Suppressor macrophage treated with lipopolysaccharide for 1 hour (primary cell): Measurements from ENCODE around the gene SMIM9.
A peak's percentile ranks its signal among the peaks of the same experiment; 100 is the strongest.

Source experiments
- DNase-seq, 3 donors: peaks; one replicate each; pipeline ENCODE4 v3.0.0-alpha.2; 2020 to 2022

The SMIM9 gene

DNA sequence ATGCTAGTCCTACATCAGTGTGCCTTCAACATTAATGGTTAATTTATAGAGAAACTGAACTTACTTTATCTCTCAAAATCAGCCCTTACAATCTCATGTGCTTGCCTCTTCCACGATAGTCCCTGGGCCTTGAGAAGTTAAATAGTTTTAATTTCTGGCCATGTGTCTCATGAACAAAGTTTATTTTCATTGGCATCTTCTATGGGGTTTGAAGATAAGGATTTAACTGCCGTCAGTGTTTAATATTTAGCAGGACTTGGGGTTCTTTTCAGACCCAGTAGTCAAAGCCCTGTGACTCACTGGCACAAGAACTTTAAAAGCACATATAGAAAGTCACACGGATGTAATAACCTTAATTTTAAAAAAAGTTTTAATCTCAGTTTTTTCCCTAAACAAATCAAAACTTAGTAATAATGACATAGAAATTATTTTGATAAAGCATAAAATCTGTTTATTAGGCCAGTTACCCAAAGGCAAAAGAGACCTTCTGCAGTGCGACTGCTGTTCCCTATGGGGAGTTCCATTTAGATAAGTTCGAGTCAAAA, 19.1 kb downstream of the SMIM9 start:
- no peak for DNase-seq

DNA sequence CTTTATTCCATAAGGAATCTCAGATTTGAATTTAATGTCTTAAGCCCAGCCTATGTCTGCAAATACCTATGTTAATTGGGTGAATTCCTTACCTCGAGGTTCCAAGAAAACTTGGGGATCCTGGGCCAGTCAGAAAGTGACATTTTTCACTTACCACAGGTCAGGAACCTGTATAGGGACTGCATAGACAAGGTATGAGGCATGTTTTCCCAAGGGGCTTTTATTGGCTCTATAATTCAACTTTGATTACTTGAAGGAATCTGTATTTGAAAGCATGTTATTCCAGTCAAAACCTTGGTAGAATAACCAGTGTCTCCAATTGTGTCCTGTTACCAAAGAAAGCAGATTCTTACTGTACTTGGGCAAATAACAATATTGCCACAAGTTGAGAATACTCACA, 20.7 kb downstream of the SMIM9 start:
- no peak for DNase-seq

DNA sequence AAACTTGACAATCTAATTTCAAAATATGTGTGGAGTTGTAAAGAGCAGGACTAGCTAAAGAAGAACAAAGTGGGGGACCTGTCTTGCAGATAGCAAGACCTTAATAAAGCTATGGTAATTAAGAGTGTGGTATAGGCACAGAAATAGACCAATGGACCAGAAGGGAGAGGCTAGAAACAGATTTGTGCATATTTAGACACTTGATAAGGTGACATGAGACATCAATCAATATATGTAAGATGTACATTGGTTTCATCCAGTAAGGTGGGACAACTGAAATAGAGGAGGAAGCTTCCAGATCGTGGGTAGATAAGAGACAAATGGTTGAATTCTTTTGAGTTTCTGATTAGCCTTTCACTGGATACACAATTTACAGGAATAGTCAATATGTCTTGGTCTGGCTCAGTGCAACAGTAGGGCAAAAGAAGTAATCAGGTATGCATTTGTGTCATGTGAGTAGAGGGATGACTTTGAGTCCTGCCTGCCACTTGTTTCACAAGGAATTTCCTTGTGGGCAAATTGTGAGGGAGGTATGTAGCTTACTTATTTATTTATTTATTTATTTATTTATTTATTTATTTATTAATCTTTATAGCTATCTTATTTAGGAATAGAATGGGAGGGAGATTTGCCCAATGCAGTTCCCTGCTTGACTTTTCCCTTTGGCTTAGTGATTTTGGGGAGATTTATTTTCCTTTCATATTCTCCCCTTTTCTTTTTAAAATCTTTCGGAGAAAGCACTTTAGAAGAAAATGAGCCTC, 21.9 kb downstream of the SMIM9 start:
- DNase-seq: no peak

DNA sequence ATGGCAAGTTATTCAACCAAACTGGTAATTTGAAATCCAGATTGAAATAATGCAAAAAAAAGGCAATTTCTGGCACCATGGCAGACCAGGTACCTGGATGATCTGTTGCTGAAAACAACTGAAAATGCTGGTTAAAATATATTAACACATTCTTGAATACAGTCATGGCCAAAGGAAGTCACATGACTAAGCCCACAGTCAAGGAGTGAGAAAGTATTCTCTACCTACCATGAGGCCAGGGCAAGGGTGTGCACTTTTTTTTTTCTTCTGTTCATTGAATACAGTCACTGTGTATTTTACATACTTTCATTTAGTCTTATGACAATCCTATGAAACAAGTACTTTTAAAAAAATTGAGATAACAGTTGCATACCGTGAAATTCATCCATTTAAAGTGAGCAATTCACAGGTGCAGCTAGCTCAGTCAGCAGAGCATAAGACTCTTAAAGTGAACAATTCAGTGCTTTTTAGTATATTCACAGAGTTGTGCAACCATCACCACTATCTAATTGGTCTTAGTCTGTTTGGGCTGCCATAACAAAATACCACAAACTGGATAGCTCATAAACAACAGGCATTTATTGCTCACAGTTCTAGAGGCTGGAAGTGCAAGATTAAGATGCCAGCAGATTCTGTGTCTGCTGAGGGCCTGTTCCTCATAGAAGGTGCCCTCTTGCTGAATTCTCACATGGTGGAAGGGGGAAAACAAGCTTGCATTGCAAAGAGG, 24.4 kb downstream of the SMIM9 start:
- DNase-seq: no peak

DNA sequence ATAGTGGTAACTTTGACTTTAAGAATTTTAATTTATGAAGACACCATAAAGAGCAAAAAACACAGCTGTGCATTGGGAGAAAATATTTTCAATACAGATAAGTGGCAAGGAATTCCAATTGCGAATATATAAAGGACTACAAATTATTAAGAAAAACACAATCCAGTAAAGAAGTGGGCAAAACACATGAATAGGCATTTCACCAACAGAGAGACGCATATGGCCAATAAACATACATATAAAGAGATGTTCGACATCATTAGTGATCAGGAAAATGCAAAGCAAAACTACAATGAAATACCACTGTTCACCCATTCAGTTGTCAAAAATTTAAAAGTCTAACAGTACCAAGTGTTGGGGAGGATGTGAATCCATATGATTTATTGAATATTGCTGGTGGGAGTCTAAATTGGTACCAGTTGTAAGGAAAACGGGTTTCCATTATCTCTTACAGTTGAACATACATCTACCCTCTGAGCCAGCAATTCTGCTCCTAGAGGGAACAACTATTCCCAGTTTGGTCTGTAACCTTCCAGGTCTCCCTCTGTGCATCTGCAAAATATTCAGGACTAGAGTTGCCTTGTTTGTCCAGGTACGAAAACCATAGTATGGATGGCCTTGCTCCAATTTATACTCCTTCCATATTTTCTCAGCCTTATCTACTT, 27.5 kb downstream of the SMIM9 start:
- DNase-seq: no peak

DNA sequence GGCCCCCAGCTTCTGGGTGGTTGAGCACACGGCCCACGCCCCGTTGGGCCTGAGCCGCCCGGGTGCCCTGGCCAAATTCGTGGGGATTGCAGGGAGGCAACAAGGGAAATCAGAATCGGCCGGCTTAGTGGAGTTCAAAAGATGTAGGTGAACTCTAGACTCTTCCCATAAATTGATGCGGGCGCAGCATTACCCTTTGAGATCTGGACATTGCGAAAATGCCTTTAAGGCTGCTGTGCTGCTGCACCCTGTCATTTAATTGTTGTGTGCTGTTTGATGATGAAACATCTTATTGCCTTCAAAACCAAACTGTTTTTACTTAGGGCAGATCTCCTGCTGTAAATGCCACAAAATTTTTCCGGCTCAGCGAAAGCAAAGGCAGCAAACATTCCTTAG, 28.8 kb downstream of the SMIM9 start:
- DNase-seq: no peak

DNA sequence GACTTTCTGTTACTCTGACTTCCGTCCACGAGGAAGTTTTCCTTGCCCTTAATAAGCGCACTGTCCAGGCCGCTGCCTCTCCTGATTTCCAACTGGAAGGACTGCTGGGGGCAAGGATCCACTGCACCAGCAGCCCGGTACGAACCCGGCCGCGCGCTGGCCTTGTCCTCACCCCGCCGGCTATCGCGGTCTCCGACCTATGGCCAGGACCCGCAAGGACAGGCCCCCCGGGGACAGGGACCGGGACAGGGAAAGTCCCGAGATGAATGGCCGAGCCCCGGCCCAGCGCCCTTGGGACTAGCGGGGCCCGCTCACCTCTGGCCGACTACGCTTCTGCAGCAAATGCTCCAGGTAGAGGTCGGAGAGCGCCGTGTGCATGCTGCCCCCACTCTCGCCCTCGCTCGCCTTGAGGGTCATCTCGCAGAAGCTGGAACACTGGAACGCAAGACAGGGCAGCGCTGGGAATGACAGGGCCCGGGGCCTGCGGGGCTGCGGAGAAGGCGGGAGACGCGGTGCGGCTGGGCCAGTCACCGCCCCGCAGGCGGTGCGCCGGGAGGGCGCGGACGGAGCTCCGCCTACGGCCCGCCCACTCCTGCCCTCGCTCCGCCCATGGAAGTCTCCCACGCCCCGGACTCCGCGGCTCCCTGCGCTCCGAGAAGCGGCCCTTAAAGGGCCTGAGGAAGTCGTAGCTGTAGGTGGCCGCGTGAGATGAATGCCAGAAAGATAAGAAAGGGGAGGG, 29.3 kb downstream of the SMIM9 start, which contains the start of gene MPP1:
TSS of gene MPP1 (minus strand) at position 529 of the 739 bp plus-strand sequence. CDS start at position 417, 112 bp downstream.
- peak; percentile 82 to 91 (median 88) for DNase-seq

DNA sequence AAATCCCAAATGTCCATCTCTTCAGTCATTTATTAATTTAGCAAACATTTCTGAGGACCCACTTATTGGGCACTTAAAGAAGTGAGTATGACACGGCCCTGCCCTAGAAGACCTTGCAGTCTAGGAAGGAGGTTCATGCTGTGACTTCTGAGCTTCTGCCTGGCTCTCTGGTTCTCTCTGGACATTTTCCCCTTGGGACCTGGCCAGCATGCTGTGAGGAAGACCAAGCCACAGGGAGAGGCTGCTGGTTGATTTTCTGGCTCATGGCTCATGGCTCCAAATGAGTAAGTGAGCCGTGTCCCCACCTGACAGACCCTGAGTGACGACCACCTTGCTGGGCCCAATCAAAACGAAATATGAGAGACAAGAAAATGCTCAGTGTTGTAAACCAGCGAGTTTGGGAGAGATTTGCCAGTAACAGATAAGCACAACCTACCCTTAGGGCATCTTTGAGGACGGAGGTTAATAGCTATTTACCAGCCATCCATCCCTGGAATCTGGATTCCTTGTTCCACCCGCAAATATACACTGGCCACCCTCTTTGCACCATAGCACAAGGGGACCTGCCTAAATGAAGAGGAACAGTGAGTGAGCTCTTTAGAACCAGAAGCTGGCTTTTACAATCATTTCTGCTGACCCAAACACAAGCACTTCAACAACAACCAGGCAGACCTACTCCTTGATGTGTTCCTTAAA, 30.1 kb downstream of the SMIM9 start:
- no peak for DNase-seq

DNA sequence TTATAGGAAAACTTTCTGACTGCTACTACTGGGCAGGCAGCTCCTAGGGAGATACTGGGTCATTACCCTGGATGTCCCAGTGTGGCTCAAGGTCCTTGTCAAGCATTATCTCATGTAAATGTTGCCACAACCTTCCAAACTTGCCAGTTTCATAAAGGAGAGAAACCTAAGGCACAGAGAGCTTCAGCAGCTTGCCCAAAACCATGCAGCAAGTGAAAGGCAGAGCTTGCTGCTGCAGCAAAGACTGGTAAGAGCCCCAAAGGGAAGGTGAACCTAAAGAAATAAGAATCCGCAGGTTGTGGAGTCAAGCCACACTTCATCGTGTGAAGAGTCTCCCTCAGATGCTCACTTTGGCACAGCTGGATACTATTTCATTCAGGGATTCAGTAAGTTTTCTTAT, 31.5 kb downstream of the SMIM9 start:
- DNase-seq: peak; percentile 36 to 56 (median 49)

DNA sequence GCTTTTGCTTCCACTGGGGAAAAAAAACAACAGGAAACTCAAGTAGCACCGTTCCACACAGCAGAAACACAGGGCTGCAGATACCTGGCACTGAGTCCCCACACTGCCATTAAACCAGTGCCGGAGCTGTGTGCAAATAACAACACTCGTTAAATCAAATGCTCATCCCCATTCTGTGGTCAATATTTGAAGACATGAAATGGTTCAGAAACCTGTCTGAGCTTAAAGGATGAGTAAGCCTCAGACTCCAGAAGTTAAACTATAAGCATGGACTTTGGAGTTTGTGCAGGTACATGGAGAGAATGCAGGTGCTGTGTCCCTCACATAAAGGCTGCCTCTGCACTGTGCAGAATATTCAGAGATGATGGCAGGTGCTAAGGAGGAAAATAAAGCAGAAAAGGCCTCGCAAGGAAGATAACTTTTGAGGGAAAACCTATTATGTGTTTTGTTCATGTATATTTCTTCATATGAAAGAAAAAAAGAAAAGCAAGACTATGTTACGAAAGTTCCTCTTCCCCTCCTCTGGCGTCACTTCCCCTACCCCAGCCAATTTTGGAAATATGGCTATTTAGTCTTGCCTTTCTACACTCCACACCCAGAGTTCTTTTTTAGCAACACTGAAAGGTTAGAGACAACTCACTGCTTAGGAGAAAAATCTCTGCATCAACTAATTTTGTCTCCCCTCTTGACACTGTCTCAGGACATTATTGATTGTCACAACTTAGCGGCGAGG, 33.8 kb downstream of the SMIM9 start:
- peak; percentile 65 to 84 (median 76) for DNase-seq

DNA sequence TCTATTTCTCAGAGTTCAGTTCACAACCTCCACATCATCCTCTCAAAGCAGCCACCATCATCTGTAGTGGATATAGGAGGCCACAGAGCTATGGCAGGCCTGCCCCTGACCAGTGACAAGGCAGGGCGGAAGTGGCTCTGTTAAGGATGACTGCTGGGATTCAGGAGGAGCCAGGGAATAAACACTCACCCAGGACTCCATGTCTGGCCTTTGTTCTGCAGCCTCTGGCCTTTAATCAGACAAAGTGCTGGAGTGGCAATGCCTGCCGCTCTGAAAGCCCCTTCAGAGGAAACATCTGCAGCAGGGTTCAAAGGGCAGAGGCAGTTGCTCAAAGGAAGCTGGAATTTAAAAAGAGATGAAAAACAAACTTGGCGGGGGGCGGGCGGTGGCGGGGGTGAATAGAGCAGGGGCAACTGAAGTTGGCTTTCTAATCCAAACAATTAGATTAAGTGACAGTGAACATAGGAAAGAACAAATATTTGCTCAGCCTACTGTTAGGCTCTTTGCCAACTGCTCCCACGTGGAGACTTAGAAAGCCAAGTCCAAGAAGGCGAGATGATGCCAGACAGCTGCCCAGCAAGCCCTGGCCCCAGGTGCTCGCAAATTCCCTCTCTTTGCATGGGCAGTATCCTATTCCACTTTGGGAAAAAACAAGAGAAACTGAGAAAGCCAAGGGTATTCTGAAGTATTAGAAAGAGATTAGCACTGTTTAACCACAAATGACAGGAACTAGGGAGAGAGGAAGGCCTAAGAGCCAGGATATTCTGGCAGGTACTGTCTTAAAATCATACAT, 34.7 kb downstream of the SMIM9 start:
- no peak for DNase-seq

DNA sequence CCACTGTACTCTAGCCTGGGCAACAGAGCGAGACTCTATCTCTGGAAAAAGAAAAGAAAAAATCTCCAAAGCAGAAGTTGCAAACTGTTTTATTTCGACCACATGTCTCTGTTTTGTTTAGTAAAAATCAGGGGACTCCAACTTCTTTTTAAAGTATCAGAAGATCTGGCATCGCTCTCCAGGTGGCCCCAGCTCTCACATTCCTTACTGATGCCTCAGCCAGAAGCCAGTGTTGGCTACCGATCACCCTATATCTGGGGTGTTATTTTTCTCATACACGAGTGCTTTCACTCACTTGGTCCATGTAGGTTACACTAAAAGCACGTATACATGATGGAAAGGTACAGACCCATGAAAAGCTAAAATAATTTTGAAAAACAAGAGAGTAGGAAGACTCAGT, 37.5 kb downstream of the SMIM9 start:
- DNase-seq: no peak

DNA sequence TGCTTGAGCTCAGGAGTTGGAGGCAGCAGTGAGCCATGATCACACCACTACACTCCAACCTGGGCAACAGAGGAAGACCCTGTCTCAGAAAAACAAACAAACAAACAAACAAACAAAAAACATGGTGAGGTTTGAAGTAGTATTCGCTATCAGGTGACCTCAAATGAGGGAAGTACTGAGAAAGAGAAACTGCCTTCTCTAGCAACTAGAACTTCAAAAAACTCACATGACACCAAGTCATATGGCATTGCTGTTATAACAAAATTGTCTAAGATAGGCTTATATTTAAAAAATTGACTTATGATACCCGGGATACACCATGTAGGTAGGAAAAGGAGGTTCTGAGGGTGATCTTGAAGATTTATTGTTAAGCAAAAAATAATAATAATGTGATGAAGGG, 39.4 kb downstream of the SMIM9 start:
- DNase-seq: peak; percentile 51 to 76 (median 74)

DNA sequence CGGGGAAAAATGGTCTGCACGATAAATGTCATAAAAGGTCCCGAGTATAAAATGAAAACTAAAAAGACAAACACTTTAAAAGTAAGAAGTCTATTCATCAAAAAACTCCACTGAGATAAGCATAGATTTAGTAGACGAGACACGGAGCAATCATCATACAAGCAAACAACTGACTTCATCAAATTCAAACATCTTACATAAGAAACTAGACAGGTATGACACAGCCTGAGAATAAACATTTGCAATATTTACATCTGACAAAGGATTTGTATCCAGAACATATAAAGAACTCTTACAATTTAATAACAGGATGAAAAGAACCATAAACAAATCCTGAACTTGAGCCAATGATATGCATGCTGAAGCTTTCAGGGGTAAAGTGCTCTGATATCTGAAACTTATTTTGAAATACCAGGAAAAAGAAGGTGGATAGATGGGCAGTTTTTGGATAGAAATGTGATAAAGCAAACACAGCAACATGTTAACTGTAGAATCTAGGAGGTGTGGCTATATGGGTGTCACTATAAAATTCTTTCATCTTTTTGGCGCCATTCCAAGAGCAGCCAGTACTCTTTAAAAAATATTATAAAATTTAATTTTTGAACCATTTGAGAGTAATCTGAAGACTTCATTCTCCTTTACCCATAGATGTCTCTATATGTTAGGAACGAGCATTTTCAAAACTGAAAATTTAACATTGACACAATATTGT, 41.2 kb downstream of the SMIM9 start:
- DNase-seq: no peak

DNA sequence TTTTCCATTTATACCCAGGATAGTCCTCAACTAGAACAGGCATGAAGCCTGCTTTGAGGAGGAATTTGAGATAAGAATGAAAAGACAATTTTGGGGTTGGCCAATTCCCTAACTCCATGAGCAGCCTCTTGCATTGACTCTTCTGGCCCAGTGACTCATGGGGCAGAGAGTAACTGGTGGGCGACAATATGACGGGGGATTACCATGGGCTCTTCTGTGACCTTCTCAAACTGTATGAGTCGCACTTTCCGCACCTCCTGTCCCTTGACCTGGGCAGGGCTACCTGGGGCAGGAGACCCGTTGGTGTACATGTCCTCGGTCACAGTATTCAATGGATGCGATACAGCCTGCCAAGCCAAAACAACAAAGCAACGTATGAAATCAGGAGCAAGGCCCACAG, 42.5 kb downstream of the SMIM9 start:
- peak; percentile 63 to 74 (median 67) for DNase-seq

DNA sequence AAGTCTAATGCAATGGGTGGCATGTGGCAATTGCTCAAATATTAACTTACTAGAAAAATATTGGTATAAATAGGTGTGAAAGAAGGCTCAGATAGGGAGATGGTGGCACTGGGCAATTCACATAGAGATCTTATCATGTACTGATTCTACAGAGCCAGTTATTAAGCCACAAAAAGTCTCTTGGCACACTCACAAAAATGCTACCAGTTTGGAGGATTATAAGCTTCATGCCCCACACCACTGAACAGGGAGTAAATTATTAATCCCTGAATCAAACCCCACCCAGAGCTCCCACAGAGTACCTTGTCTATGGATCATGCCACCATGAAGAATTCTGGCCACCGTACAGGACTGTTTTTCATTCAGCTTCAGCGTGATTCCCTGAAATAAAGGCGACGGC, 43.0 kb downstream of the SMIM9 start:
- DNase-seq: no peak

DNA sequence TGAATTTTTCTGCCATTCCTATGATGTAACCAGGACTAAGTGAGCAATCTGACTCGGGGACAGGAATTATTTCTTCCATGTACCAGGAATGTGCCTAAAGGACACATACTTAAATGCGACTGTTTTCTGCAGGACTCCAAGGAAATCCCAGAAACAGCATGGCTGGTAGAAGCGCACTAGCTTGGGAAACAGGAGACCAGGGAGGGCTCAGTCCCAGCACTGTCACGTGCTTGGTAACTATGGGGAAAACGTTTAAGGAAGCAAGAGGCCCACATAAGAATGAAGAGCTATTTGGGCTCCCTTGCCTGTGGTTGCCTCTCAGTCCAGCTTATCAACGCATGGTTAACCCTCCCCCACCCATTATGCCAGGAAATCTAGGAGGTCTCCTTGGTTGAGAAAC, 48.7 kb downstream of the SMIM9 start:
- no peak for DNase-seq

DNA sequence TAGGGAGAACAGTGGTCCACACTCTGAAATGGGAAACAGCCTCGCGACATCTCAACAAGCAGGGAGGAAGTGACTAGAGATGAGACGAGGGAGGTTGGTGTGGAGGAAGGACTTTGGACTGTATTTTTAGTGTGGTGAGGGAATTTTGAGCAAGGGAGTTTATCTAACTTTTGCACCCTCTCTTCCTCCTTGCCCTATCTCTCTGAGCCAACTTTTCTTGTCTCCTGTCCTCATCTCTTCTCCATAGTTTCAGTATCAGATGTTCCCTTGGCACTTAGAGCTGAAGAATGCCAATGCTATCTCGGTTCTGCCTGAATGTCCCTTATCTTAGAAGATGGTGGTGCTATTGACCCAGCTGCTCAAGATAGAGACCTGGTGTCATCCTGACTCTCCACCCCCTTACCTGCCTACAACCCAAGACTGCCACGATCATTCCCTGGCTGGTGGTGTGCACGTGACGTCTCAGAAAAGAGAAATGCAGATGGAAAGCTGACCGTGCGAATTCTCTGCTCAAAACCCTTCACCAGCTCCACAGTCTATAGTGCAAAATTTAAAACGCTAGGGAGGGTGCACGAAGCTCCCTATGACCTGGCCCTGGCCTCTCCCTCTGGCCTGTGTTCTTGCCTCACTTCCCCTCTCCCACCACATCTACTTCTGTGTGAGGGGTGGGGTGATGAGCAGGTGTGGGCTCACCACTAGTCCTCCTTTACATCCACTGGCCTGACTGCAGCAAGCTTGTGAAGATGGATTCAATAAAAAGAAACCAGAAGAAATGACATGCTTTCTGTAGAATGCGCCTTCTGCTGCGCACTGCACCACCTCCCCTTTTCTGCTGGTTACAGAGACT, 50.1 kb downstream of the SMIM9 start:
- DNase-seq: no peak

DNA sequence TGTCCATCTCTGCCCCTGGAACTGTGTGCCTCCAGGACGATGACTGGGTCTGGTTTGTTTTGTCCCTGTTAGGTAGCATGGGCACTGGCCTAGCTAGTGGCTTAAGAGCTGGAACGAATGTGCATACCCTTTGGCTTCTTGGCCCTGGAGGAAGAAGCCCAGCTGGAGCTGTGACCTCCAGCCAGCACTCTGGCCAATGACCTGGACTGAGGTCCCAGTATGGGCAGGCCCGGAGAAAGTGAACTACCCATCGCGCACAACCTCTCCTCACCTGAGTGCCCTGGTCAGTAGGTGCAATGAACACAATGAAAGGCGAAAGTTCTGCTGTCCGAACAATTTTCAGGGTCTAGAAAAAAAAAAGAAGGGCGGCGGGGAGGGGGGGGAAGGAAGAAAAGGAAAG, 53.5 kb downstream of the SMIM9 start:
- no peak for DNase-seq
